Stimulated activated CD4-positive, alpha-beta T cell treated with anti-CD3 and anti-CD28 coated beads, Interleukin-4, amount 100 ng/mL, for 24 hours (primary cell): Measurements from ENCODE around the gene PRR23A.
"Not testable (repeated sequence)": the region's sequence is repeated elsewhere in the genome, so short reads cannot be mapped to it uniquely, and the experiment has no call there.

ENCODE experiments used
- DNase-seq: peaks from one replicate; pipeline ENCODE4 v3.0.0-alpha.2; 2020

The PRR23A gene

DNA sequence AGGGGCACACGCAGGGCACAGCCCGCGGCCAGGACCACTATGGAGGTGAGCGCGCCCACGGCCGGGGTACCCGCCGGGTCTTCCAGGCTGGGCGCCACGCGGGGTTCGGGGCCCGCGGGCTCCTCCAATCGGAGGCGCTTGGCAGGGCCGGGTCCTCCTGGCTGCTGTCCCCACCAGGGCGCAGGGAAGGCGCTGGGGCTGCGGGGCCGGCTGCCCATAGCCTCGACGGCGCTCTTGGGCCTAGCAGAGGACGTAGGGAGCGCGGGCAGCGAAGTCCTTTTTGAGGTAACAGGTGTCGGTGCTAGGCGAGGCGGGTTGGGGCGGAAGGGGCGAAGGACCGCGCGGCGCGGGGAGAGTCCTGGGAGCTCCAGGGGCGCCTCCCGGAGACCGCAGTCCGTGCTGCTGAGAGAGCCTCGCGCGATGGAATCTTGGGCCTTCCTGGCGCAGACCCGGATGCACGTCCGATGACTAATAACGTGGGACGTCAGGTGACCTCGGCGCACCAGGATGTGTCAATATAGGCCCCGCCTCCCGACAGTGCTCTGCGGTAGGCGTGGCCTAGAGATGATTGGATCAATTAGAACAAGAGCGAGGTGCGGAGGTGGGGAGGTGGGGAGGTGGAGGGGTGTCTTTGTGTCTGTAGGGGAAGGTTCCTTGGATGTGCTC, at the start of gene PRR23A:
Gene PRR23A, minus strand, starts transcription at position 218 of the 666 bp plus-strand sequence. Its CDS starts 0 bp downstream, at position 218.
- no peak for DNase-seq

DNA sequence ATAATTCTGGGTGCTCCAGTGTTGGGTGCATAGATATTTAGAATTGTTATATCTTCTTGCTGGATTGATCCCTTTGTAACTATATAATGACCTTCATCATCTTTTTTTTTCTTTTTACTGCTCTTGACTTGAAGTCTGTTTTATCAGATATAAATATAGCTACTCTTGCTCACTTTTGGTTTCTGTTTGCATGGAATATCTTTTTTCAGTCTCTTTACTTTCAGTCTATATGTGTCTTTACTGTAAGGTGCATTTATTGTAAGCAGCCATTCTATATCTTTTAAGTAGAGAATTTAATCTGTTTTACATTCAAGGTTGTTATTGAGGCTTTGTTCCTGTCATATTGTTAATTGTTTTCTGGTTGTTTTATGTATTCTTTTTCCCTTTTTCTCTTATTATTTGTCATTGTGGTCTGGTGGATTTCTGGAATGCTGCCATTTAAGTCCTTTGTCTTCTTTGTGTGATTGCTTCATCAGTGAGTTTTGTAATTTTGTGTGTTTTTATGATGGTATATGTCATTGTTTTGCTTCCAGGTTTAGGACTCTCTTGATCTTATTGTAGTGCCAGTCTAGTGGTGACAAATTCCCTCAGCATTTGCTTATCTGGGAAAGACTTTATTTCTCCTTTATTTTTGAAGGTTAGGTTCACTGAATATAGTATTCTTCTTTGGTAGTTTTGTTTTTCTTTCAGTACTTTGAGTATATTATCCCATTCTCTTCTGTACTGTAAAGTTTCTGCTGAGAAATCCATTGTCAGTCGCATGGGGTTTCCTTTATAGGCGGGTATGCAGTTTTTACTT, 46.9 kb upstream of the PRR23A start:
- DNase-seq = no peak

DNA sequence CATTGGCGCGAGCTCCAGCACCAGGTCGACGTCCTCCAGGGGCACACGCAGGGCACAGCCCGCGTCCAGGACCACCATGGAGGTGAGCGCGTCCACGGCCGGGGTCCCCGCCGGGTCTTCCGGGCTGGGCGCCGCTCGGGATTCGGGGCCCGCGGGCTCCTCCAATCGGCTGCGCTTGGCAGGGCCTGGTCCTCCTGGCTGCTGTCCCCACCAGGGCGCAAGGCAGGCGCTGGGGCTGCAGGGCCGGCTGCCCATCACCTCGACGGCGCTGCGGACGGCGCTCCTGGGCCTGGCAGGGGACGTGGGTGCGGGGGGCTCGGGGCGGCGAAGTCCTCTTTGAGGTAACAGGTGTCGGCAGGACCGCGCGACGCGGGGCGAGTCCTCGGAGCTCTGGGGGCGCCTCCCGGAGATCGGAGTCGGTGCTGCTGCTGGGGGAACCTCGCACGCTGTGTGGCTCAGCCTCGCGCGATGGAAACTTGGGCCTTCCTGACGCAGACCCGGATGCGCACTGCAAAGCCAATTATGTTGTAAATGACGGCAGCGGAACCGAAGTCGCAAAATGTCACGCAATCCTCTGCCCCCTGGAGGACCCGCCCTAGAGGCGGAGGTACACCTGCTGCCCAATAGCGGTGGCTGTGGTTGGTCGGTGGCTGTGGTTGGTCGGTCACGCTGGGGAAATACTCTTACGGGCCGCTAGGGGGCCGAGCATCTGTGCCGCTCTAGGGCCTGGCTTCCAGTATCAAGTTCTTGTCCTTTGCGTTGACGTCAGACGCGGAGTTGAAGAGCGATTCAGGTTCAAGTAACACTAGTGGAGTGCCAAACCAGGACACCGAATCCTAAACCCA, 38.5 kb upstream of the PRR23A start, which contains the start of gene PRR23C:
Gene PRR23C, minus strand, starts transcription at position 527 of the 845 bp plus-strand sequence. Its CDS starts 272 bp downstream, at position 255.
- DNase-seq = no peak

DNA sequence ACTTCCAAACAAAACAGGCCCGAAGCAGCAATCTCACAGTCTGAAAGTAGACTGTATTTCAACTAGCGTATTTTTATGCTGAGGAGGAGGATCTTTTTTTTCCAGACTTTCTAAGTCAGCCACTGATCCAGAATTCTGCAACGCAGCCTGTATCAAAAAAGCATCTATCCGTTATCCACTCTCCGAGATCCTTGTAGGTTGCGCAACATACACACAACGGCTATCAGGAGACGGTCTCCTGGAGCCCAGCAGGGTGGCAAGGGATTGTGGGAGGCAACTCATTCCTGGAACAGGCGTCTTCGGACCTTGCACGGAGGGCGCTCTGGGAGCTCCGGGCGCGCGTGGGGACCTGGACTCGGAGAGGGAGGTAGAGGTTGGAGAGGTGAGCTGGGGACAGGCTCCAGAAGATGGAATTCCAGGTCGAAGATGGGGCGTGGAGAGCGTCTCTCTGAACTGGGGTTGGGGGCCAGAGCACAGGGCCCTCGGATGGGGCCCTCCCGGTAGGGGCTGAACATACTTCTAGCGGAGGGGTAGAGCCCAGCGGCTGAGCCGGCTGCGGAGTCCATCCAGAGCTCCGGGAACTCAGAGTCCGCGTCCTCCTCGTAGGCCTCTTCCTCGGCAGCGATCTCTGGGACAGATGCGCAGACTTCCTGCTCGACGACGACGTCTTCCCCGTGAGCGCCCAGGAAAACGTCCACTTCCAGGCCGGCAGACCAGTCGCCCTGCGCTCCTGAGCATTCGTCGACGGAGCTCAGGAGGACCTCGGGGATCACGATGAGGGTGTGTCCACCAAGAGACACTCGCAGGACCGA, 37.7 kb upstream of the PRR23A start:
- DNase-seq = no peak

DNA sequence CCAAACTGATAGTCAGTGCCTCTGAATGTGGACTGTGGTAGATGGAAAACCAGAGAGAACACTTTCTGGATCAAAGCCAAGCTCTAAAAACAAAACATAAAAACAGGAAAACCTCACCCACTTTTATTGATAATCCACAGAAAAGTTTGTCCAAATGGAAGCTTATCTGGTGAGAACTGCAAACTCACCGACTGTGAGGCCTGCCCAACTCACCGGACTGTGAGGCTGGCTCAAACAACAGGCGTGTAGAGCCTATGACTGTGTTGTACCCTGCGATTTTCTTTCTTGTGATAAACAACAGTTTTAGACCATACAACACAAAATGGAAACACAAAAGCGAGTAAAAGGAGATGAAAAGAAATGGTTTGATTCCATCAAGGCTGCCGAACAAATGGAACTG, 31.4 kb upstream of the PRR23A start:
- no peak for DNase-seq

DNA sequence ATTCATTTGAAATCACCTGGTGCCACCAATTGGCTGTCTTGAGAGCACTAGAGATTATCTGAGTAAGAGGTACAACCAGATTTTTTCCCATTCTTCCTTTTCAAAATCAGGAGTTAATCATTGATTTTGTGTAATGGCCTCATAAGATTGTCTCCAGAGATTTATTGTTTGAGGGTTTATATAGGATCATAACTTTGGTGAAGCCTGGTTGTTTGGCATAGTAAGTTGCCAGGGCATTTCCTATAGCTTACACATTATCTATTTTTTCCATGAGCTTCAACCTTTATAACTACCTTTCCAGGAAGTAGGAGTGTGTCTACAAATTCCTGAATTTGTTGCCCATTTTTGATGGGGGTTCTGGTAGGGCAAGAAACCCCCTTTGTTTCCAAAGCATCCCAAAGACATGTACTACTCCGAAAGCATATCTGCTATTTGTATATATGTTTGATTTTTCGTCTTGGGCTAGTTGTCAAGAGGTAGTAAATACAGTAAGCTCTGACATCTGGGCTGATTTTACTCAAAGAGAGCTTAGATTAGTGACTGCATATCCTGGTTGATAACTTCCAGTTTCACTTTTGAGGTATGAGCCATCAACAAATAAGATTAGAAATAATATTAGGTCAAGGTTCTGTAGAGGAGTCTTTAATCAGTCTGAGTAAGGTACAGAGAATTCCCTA, 26.4 kb upstream of the PRR23A start:
- no peak for DNase-seq

DNA sequence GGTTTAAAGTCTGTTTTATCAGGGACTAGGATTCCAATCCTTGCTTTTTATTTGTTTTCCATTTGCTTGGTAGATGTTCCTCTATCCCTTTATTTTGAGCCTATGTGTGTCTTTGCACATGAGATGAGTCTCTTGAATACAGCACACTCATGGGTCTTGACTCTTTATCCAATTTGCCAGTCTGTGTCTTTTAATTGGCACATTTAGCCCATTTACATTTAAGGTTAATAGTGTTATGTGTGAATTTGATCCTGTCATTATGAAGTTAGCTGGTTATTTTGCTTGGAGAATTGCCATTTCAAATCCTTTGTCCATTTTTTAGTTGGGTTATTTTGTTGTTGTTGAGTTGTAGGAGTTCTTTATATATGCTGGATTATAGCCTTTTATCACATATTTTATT, 24.5 kb upstream of the PRR23A start:
- not testable (repeated sequence) for DNase-seq

DNA sequence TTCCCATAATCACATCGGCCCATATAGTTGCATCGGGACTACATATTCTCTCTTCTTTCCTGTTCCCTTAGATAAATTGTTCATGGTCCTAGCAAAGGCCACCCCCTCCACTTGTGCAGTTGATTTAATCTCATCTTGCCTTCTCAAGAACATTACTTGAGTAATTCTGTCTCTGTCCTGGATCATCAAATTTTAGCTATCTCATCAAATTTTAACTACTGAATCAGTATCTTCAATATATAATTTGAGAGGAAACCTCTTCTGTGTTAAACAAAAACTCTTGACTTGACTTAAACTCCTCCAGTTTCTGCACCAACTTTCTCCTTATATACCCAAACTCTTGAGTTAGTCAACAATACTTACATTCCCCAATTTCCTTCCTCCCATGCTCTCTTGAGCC, 18.9 kb upstream of the PRR23A start:
- no peak for DNase-seq

DNA sequence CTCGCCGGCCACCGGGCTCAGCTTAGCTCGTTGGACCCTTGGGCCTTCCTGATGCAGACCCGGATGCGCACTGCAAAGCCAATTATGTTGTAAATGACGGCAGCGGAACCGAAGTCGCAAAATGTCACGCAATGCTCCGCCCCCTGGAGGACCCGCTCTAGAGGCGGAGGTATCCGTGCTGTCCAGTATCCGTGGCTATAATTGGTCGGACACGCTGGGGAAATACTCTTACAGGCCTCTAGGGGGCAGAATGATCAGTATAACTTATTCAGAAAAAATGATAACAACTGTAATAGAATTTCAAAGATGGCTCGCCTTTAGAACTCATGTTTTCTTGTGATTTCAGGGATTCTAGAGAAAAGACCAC, 14.8 kb upstream of the PRR23A start, which contains the start of gene PRR23B:
Gene PRR23B, minus strand, starts transcription at position 59 of the 367 bp plus-strand sequence. CDS start 265 bp downstream, outside the sequence.
- no peak for DNase-seq

DNA sequence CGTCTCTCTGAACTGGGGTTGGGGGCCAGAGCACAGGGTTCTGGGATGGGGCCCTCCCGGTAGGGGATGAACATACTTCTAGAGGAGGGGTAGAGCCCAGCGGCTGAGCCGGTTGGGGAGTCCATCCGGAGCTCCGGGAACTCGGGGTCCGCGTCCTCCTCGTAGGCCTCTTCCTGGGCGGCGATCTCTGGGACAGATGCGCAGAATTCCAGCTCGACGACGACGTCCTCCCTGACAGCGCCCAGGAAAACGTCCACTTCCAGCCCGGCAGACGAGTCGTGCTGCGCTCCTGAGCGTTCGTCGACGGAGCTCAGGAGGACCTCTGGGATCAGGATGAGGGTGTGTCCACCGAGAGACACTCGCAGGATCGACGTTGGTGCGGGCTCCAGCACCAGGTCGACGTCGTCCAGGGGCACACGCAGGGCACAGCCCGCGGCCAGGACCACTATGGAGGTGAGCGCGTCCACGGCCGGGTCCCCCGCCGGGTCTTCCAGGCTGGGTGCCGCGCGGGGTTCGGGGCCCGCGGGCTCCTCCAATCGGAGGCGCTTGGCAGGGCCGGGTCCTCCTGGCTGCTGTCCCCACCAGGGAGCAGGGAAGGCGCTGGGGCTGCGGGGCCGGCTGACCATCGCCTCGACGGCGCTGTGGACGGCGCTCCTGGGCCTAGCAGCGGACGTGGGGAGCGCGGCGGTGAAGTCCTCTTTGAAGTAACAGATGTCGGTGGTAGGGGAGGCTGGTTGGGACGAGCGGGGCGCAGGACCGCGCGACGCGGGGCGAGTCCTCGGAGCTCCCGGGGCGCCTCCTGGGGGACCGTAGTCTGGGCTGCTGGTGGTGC, 14.2 kb upstream of the PRR23A start:
- DNase-seq = no peak

DNA sequence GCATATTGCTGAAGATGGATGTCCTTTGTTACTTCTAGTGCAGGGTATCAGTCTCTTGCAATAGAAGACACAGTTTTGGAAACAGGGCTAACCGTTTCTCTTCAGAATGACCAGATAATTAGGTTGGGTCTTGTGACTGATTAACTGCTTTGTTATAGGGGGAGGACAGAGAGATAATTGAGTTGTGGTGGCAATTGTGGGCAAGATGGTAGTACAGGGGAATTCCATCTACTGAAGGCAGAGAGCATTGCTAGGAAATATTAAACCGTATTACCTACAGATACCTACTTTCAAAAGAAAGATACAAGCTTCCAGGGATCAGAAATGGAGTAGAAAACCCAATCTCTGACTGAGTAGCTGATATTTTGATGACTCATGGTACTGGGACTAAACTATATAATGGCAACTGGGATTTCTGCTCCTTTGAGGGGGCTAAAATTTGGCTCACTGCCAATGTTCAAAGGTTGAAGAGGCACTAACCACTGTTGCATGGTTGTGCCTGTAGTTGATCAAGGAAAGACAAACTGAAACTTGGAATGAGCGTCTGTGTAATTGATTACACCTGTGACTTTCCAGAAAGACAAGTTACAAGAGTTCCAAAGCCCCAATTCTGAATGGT, 10.5 kb upstream of the PRR23A start:
- no peak for DNase-seq

DNA sequence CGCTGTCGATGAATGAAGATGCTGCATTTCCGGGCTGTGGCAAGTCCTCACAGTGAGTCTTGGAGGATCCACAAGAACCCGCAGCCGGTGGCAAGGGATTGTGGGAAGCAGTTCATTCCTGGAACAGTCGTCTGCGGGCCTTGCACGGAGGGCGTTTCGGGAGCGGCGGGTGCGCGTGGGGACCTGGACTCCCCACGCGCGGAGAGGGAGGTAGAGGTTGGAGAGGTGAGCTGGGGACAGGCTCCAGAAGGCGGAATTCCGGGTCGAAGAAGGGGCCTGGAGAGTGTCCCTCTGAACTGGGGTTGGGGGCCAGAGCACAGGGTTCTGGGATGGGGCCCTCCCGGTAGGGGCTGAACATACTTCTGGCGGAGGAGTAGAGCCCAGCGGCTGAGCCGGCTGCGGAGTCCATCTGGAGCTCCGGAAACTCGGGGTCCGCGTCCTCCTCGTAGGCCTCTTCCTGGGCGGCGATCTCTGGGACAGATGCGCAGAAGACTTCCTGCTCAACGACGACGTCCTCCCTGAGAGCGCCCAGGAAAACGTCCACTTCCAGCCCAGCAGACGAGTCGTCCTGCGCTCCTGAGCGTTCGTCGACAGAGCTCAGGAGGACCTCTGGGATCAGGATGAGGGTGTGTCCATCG, 593 bp downstream of the PRR23A start:
- no peak for DNase-seq

DNA sequence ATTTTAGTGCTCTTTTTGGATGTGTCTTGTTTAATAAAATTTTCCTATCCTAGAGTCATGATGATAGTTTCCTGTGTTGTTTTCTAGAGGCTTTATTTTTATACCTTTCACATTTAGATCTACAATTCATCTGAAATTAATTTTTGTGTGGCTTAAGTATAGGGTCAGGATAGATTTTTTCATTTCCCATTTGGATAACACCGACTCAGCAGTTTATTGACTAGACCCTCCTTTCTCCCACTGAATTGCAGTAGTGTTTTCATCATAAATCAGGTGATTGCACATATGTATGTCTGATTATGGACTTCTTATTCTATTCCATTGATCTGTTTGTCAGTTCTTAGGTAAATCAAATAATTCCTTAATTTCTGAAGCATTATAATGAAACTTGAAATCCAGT, 10.4 kb downstream of the PRR23A start:
- DNase-seq = no peak

DNA sequence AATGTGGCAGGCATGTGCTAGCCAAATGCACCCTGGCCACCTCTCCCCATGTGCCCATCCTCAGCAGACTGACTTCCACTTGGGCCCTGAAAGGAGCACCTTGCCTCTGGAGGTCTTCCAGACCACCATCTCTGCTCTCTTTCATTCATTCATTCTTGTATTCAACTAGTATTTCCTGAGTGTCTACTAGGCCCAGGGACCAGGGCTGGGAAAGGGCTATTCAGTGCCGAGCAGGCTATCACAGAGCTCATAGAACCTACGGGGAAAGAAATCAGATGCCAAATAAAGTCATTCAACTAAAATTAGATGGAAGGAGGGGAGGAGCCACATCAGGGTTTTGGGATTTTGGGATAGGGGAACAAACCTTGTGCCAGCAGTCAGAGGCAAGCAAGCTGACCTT, 18.9 kb downstream of the PRR23A start:
- DNase-seq = no peak

DNA sequence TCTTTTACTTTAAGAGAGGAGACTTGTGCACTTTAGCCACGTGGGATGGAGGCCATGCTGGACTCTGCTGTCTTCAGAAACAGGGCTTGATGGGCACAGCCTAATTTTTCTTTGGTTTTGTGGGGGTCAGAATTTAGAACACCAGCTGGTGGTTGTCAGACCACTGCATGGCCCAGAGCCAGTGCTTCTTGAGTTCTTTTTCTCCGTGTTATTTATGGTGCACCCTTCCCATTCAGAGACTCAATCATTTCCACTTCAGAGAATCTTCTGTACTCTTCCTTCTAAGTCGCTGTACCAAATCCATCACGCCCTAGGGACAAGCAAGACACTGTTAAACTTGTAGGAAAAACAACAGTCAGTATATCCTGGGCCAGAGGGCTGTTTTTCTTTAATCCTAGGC, 20.1 kb downstream of the PRR23A start:
- no peak for DNase-seq

DNA sequence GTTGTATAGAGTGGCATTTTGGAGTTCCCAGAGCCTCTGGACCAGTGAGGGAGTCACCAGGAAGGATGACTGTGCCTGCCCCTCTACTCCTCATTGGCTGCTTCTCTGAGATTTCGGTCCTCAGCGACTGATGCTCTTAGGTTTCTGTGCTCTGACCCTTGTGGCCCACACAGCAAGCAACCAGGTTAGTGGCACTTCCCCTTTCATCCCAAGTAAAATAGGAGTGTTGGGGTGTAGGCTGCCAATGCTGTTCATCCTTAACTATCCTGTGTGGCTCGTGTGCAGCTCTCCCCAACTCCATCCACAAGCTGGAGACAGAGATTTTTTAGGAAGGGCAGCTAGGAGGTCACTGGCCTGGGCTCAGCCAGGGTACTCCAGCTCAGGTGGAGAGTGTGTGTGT, 21.3 kb downstream of the PRR23A start:
- no peak for DNase-seq

DNA sequence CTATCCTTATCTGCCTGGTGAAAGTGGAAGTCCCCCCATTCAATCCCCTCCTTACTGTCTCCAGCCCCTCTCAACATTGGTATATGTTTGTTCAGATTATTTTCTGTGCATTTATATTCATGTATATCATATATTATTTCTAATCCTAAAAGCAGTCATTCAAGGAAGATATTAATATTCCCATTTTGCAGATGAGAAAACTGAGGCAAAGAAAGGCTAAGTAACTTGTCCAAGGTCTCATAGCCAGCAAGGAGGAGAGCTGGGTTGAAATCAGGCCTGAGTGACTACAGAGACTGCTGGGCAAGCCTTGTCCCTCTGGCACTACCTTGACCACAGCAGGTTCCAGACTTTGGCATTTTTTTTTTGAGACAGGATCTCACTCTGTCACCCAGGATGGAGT, 30.0 kb downstream of the PRR23A start:
- no peak for DNase-seq

DNA sequence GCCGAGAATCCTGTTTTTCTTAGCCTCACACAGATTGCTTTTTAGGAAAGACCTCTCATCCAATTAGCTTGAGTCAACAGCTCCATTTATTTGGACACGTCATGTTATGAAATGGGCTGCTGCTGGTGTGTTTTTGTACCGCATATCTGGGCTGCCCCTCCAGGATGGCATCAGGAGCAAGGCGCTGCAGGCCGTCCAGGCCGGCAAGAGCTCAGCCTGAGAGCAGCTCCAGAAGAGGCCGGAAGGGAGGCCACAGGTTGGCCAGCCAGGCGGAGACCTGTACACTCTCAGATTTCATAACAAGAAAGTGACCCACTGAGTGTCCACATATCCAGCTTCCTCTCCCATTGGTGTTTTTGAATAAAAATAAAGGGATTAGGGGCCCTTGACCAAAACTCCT, 30.7 kb downstream of the PRR23A start:
- DNase-seq = no peak

DNA sequence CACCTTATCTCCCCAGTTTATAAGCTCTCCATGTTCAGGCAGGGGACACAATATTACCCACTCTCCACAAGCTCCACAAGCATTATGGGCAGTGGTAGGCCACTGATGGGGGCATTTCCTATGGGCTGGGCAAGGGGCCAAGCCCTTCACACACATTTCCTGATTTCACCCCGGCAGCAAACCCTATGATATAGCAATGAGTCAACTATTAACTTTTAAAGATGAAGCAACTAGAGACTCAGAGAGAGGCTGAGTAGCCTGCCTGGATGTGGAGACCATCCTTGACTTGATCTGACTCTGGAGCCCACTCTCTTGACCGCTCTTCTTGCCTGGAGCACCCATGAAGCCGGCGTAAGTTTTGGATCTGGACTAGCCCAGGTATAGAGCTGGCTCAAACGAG, 31.6 kb downstream of the PRR23A start:
- DNase-seq = no peak

DNA sequence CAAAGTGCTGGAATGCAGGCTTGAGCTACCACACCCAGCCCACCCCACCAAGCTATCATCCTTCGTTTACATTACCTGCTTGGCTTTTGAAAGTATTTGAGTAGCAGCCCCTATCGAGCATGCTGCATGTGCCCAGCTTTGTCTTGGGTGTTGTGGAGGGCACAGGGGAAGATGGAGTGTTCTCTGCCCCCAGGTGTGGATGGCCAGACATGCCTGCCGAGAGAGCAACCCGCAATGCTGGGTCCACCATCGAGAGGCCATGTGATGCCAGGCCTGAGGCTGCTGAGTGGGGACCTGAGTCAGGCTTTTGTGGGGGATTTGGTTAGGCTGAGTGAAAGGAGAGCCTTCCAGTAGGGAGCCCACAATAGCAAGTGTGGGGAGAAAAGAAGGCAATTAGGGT, 33.1 kb downstream of the PRR23A start:
- DNase-seq = no peak
